Right atrium auricular region (tissue), 2 donors: ENCODE results near the gene FMN2. TPM values are rescaled to one million over a fixed set of nuclear protein-coding genes. Genes with fewer than 3 reads are reported as not detected.

ENCODE experiments used
- DNase-seq: peaks from one replicate; pipeline ENCODE4 v3.0.0-alpha.2; 2019; ENCODE audit warnings: low spot score
- H3K27ac ChIP-seq, 2 donors: fragments of 200-600 bp; sonication (generic); 1 replicate in 1 of 2; 2 replicates in 1 of 2; pipeline ENCODE4 v1.5.1; 2016 to 2019
- H3K27me3 ChIP-seq, 2 donors: fragments of 200-600 bp; sonication (generic); one replicate each; pipeline versions ENCODE4 v1.5.1 to v1.6.0; 2017 to 2019
- H3K36me3 ChIP-seq: fragments of 200-600 bp; sonication (generic); one replicate; pipeline ENCODE4 v1.5.1; 2016
- H3K4me1 ChIP-seq, 2 donors: fragments of 200-600 bp; sonication (generic); one replicate each; pipeline versions ENCODE4 v1.5.1 to v1.6.0; 2017 to 2019
- H3K4me3 ChIP-seq, 2 donors: fragments of 200-600 bp; sonication (generic); 1 replicate in 1 of 2; 2 replicates in 1 of 2; pipeline ENCODE4 v1.5.1; 2017 to 2019; ENCODE audit warnings: mild to moderate bottlenecking in 1 of 2, moderate library complexity in 1 of 2
- H3K9me3 ChIP-seq, 2 donors: fragments of 200-600 bp; sonication (generic); one replicate each; pipeline ENCODE4 v1.5.1; 2019
- total RNA-seq, 2 donors: library from RNA; depleted of rRNA; stranded (reverse); fragments of >200 nt; gene quantifications; one replicate each; pipeline ENCODE4 v1.1.0, GENCODE V29; 2016
- TF ChIP-seq, protein P1 (sequence below), 2 donors: fragments of 200-600 bp; sonication (generic); IDR thresholded peaks; one replicate each; pipeline ENCODE4 v1.5.1; 2019; ENCODE audit warnings: antibody characterized with exemption in 2 of 2

The FMN2 gene
- total RNA-seq, 2 donors from 2014 or later = 0.15 TPM; not detected in 1

GRCh38 chr1:240244968-240245628 is 153.4 kb downstream of the FMN2 start:
- TF ChIP-seq, protein P1, sequence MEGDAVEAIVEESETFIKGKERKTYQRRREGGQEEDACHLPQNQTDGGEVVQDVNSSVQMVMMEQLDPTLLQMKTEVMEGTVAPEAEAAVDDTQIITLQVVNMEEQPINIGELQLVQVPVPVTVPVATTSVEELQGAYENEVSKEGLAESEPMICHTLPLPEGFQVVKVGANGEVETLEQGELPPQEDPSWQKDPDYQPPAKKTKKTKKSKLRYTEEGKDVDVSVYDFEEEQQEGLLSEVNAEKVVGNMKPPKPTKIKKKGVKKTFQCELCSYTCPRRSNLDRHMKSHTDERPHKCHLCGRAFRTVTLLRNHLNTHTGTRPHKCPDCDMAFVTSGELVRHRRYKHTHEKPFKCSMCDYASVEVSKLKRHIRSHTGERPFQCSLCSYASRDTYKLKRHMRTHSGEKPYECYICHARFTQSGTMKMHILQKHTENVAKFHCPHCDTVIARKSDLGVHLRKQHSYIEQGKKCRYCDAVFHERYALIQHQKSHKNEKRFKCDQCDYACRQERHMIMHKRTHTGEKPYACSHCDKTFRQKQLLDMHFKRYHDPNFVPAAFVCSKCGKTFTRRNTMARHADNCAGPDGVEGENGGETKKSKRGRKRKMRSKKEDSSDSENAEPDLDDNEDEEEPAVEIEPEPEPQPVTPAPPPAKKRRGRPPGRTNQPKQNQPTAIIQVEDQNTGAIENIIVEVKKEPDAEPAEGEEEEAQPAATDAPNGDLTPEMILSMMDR (IDR thresholded peaks at IDR 0.05) = no peak
- H3K4me3 ChIP-seq = no peak overlapping the region
- H3K27ac ChIP-seq = no peak overlapping the region
- no peak for DNase-seq
- H3K4me1 ChIP-seq = no peaks in the 10 kb centered on the region
- peaks cover 0 to 10% of the 10 kb centered on the region in 2 donors for H3K9me3 ChIP-seq
- no peaks in the 10 kb centered on the region for H3K36me3 ChIP-seq
- H3K27me3 ChIP-seq = no peaks in the 10 kb centered on the region

- TF ChIP-seq, protein P1 (IDR thresholded peaks at IDR 0.05) = no peak
- Histone ChIP-seq H3K27me3 (no peaks in the 10 kb centered on the region), H3K4me1 (no peaks in the 10 kb centered on the region), H3K27ac (no peak overlapping the region), H3K9me3 (peaks cover 0 to 10% of the 10 kb centered on the region in 2 donors), H3K36me3 (no peaks in the 10 kb centered on the region), H3K4me3 (no peak overlapping the region)
- DNase-seq = no peak
Observed at GRCh38 chr1:240245629-240246020, 153.9 kb downstream of the FMN2 start.

GRCh38 chr1:240247899-240248298 is 156.2 kb downstream of the FMN2 start:
- Histone ChIP-seq H3K27ac (no peak overlapping the region), H3K36me3 (no peaks in the 10 kb centered on the region), H3K4me3 (no peak overlapping the region), H3K4me1 (no peaks in the 10 kb centered on the region), H3K9me3 (peaks cover 0 to 10% of the 10 kb centered on the region in 2 donors), H3K27me3 (no peaks in the 10 kb centered on the region)
- TF ChIP-seq, protein P1 (IDR thresholded peaks at IDR 0.05) = no peak
- DNase-seq = no peak

- Histone ChIP-seq H3K36me3 (no peaks in the 10 kb centered on the region), H3K27ac (no peak overlapping the region), H3K27me3 (no peaks in the 10 kb centered on the region), H3K4me3 (no peak overlapping the region), H3K9me3 (peaks cover 0 to 18% of the 10 kb centered on the region in 2 donors), H3K4me1 (no peaks in the 10 kb centered on the region)
- no peak for DNase-seq
- TF ChIP-seq, protein P1 (IDR thresholded peaks at IDR 0.05) = no peak
Observed at GRCh38 chr1:240254006-240254405, 162.3 kb downstream of the FMN2 start.

DNA sequence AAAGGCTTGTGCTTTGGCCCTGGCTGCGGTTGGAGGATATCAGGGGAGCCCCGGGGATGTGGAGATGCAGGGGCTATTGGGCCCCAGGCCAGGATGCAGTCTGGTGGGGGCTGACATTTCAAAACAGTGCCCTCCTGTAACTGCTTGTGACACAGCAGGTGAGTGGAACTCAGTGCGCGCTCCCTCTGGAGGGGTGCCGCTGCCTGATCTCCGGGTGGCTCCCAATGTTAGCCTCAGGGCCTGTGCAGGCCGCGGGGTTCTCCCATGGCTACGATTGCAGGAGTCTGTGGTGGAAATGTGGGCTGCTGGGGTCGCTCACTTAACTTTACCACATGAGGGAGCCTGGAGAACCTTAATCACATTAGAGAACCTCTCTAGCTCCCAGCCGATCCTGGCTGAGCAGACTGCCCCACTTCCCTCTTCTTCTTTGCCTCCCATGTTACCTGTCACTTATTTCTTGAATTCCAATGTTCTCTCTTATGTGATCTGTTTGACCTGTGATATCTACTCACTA is 163.2 kb downstream of the FMN2 start:
- TF ChIP-seq, protein P1 (IDR thresholded peaks at IDR 0.05) = no peak

More for the DNA sequence above, 163.2 kb downstream of the FMN2 start:
- Histone ChIP-seq H3K4me1 (no peaks in the 10 kb centered on the region), H3K4me3 (no peak overlapping the region), H3K9me3 (peaks cover 0 to 12% of the 10 kb centered on the region in 2 donors), H3K36me3 (no peaks in the 10 kb centered on the region), H3K27me3 (no peaks in the 10 kb centered on the region), H3K27ac (no peak overlapping the region)
- DNase-seq = no peak
